ENCODE data around the gene BCAP29. TPM values are rescaled to one million over a fixed set of nuclear protein-coding genes. Genes with fewer than 3 reads are reported as not detected.

Gene BCAP29
- total RNA-seq, 2 donors from 2014 or later = 63.1 to 71.4 TPM

- Histone ChIP-seq H3K4me1 (no peaks in the 10 kb centered on the region), H3K27me3 (no peaks in the 10 kb centered on the region), H3K27ac (no peak overlapping the region), H3K9ac (ENCODE audit: low read depth in 2 of 2, low read length in 2 of 2) (no peak overlapping the region), H3K4me3 (no peak overlapping the region), H3K9me3 (no peaks in the 10 kb centered on the region), H3K36me3 (no peaks in the 10 kb centered on the region)
- no peak for DNase-seq
- intact Hi-C loops (cut with DNase I) = no loop called here
- TF ChIP-seq, protein P1, sequence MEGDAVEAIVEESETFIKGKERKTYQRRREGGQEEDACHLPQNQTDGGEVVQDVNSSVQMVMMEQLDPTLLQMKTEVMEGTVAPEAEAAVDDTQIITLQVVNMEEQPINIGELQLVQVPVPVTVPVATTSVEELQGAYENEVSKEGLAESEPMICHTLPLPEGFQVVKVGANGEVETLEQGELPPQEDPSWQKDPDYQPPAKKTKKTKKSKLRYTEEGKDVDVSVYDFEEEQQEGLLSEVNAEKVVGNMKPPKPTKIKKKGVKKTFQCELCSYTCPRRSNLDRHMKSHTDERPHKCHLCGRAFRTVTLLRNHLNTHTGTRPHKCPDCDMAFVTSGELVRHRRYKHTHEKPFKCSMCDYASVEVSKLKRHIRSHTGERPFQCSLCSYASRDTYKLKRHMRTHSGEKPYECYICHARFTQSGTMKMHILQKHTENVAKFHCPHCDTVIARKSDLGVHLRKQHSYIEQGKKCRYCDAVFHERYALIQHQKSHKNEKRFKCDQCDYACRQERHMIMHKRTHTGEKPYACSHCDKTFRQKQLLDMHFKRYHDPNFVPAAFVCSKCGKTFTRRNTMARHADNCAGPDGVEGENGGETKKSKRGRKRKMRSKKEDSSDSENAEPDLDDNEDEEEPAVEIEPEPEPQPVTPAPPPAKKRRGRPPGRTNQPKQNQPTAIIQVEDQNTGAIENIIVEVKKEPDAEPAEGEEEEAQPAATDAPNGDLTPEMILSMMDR (IDR thresholded peaks at IDR 0.05) = no peak
These were observed 2.8 kb downstream of the BCAP29 start for GRCh38 chr7:107582875-107583274.

DNA sequence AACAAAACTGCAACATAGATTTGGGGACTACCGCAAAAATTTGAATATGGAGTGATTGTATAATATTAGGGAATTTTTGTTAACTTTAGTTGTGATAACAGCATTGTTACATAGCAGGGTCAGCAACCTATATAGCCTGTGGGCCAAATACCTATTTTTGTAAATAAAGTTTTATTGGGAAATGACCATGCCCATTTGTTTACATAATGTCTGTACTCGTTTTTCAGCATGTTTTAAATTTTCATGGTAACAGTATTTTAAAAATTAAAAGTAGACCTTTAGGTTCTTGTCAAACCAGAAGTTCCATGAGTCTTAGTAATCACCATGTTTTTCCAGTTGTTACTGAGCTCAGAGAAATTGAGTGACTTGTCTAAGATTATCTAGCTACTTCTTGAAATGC is 4.7 kb downstream of the BCAP29 start:
- no peaks in the 10 kb centered on the region for H3K9me3 ChIP-seq
- DNase-seq = no peak
- H3K4me3 ChIP-seq = no peak overlapping the region
- intact Hi-C loops (cut with DNase I) = no loop called here
- TF ChIP-seq, protein P1 (IDR thresholded peaks at IDR 0.05) = no peak
- H3K4me1 ChIP-seq = no peaks in the 10 kb centered on the region
- no peaks in the 10 kb centered on the region for H3K27me3 ChIP-seq
- H3K27ac ChIP-seq = no peak overlapping the region
- H3K36me3 ChIP-seq = no peaks in the 10 kb centered on the region
- H3K9ac ChIP-seq (ENCODE audit: low read depth in 2 of 2, low read length in 2 of 2) = no peak overlapping the region

GRCh38 chr7:107588529-107589130 is 8.6 kb downstream of the BCAP29 start:
- H3K9me3 ChIP-seq = no peaks in the 10 kb centered on the region
- intact Hi-C loops (cut with DNase I) = no loop called here
- H3K27ac ChIP-seq = no peak overlapping the region
- TF ChIP-seq, protein P1 (IDR thresholded peaks at IDR 0.05) = no peak
- no peaks in the 10 kb centered on the region for H3K36me3 ChIP-seq
- no peak overlapping the region for H3K9ac ChIP-seq (ENCODE audit: low read depth in 2 of 2, low read length in 2 of 2)
- no peak for DNase-seq
- H3K4me1 ChIP-seq = no peaks in the 10 kb centered on the region
- no peak overlapping the region for H3K4me3 ChIP-seq
- H3K27me3 ChIP-seq = no peaks in the 10 kb centered on the region

DNA sequence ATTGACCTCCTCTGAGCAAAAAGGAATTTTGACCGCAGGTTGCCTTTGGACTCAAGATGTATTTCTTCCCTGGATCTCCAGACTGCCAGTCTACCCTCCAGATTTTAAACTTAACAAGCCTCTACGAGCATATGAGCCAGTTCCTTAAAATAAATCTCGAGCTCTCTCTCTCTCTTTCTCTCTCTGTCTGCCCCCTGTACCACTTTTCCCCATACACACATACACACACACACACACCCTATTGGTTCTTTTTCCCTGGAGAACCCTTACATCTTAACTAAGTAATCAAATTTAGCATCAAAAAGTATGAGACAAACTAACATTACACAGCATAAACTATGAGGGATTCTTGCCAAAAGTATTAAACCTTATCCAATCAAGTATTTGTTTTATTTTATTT is 11.4 kb downstream of the BCAP29 start:
- Histone ChIP-seq H3K27ac (no peak overlapping the region), H3K9ac (ENCODE audit: low read depth in 2 of 2, low read length in 2 of 2) (no peak overlapping the region), H3K27me3 (no peaks in the 10 kb centered on the region), H3K9me3 (no peaks in the 10 kb centered on the region), H3K4me3 (no peak overlapping the region), H3K4me1 (no peaks in the 10 kb centered on the region), H3K36me3 (no peaks in the 10 kb centered on the region)
- no peak for DNase-seq
- TF ChIP-seq, protein P1 (IDR thresholded peaks at IDR 0.05) = no peak
- intact Hi-C loops (cut with DNase I) = no loop called here

- Histone ChIP-seq H3K27ac (no peak overlapping the region), H3K27me3 (no peaks in the 10 kb centered on the region), H3K4me1 (no peaks in the 10 kb centered on the region), H3K9me3 (no peaks in the 10 kb centered on the region), H3K4me3 (no peak overlapping the region), H3K36me3 (no peaks in the 10 kb centered on the region), H3K9ac (ENCODE audit: low read depth in 2 of 2, low read length in 2 of 2) (no peak overlapping the region)
- DNase-seq = no peak
- TF ChIP-seq, protein P1 (IDR thresholded peaks at IDR 0.05) = no peak
- intact Hi-C loops (cut with DNase I) = no loop called here
These were observed 12.4 kb downstream of the BCAP29 start for GRCh38 chr7:107592361-107593024.
